ENCODE data around the gene UPF3B.
"Not testable (repeated sequence)": the region's sequence is repeated elsewhere in the genome, so short reads cannot be mapped to it uniquely, and the experiment has no call there.

UPF3B gene

GRCh38 chrX:119821703-119822102 is 31.1 kb downstream of the UPF3B start:
- DNase-seq: peak; percentile 47

GRCh38 chrX:119817130-119817690 is 35.6 kb downstream of the UPF3B start:
- peak; percentile 10 for DNase-seq

GRCh38 chrX:119816300-119816699 is 36.5 kb downstream of the UPF3B start:
- DNase-seq: no peak

GRCh38 chrX:119809185-119809666 is 43.5 kb downstream of the UPF3B start:
- no peak for DNase-seq

GRCh38 chrX:119808461-119808860 is 44.3 kb downstream of the UPF3B start:
- DNase-seq: not testable (repeated sequence)

GRCh38 chrX:119802546-119802945 is 50.2 kb downstream of the UPF3B start:
- no peak for DNase-seq

GRCh38 chrX:119801253-119802221 is 51.2 kb downstream of the UPF3B start:
- no peak for DNase-seq

GRCh38 chrX:119791437-119792231 is 61.1 kb downstream of the UPF3B start, which contains the start of gene RPL39:
Gene RPL39, minus strand, starts transcription at chrX:119791630. Its CDS starts 54 bp downstream, at chrX:119791576.
- DNase-seq: peak; percentile 89

GRCh38 chrX:119790977-119791436 is 61.8 kb downstream of the UPF3B start:
- DNase-seq: peak; percentile 31

GRCh38 chrX:119784747-119785446 is 67.9 kb downstream of the UPF3B start:
- DNase-seq: peak; percentile 28

Data from inflammatory macrophage treated with lipopolysaccharide for 4 hours (primary cell).